Stimulated activated CD8-positive, alpha-beta memory T cell treated with anti-CD3 and anti-CD28 coated beads, Interleukin-15, amount 100 ng/mL, for 4 hours (primary cell): ENCODE data around the gene WNT6.

ENCODE experiments used
- DNase-seq, 2 donors: peaks; one replicate each; pipeline ENCODE4 v3.0.0-alpha.2; 2020; ENCODE audit warnings: low read depth in 2 of 2

WNT6 gene

GRCh38 chr2:218857371-218858137, 2.1 kb upstream of the WNT6 start:
- no peak for DNase-seq

GRCh38 chr2:218858138-218858445, 1.5 kb upstream of the WNT6 start:
- no peak for DNase-seq

GRCh38 chr2:218858671-218859555, 692 bp upstream of the WNT6 start:
- DNase-seq = no peak

GRCh38 chr2:218859988-218860831, 605 bp downstream of the WNT6 start:
- no peak for DNase-seq

GRCh38 chr2:218860950-218861381, 1.4 kb downstream of the WNT6 start:
- DNase-seq = no peak

- no peak for DNase-seq
These were observed 2.2 kb downstream of the WNT6 start for GRCh38 chr2:218861645-218862318.

GRCh38 chr2:218863021-218863520, 3.5 kb downstream of the WNT6 start:
- DNase-seq = no peak

- no peak for DNase-seq
These were observed 5.8 kb downstream of the WNT6 start for GRCh38 chr2:218865396-218865795.

- DNase-seq = no peak
These were observed 6.4 kb downstream of the WNT6 start for GRCh38 chr2:218865999-218866398.

GRCh38 chr2:218867900-218868299, 8.3 kb downstream of the WNT6 start:
- no peak for DNase-seq

- DNase-seq = no peak
These were observed 9.5 kb downstream of the WNT6 start for GRCh38 chr2:218869064-218869463.

GRCh38 chr2:218870984-218871344, 11.4 kb downstream of the WNT6 start:
- DNase-seq = no peak

GRCh38 chr2:218871345-218872302, 12.0 kb downstream of the WNT6 start:
- DNase-seq = no peak

- no peak for DNase-seq
These were observed 13.2 kb downstream of the WNT6 start for GRCh38 chr2:218872645-218873358.

- DNase-seq = no peak
These were observed 14.0 kb downstream of the WNT6 start for GRCh38 chr2:218873359-218874194.

GRCh38 chr2:218875692-218876246, 16.2 kb downstream of the WNT6 start:
- no peak for DNase-seq

GRCh38 chr2:218876562-218877219, 17.1 kb downstream of the WNT6 start:
- DNase-seq = peak in 1 of 2 donors; percentile 46

- DNase-seq = no peak
These were observed 17.7 kb downstream of the WNT6 start for GRCh38 chr2:218877331-218877730.
